ENCODE data around the gene PLPPR4. TPM values are rescaled to one million over a fixed set of nuclear protein-coding genes. Genes with fewer than 3 reads are reported as not detected.

PLPPR4 gene
- polyA plus RNA-seq, 1 of the 3 experiments (the other 2 are of a cell fraction), result 0.61 TPM

DNA sequence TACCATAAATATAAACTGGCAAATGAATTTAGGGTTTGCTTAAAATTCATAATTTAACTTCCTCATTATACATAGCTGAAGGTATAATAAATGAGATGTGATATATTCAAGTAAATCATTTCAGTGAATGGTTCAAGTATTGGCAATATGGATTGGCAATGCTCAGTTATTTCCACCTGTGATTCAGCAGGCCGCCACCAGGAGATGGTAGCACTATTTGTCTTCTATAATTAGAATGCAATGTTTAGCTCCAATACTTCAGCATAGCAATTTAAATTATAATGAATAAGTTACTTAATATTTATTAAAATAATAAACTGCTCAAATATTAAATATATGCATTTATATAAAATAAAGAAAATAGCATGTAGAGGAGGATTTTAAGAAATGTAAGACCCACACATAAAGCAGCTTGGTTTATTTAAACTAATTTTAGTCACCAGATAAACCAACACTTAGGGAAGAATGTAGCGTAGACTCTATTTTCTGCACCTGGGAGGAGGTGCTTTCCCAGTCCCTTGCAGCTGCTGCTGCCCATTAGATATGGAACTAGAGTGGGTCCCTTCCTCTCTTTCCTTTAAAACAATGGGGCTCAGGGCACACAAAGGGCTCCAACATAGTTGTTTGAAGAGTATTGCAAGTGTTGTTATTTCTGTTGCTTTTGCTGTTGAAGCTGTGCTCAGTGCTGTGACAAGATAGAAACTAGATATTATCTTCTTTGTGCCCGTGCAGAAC is 62.1 kb downstream of the PLPPR4 start (continued):
- TF ChIP-seq, protein P1, sequence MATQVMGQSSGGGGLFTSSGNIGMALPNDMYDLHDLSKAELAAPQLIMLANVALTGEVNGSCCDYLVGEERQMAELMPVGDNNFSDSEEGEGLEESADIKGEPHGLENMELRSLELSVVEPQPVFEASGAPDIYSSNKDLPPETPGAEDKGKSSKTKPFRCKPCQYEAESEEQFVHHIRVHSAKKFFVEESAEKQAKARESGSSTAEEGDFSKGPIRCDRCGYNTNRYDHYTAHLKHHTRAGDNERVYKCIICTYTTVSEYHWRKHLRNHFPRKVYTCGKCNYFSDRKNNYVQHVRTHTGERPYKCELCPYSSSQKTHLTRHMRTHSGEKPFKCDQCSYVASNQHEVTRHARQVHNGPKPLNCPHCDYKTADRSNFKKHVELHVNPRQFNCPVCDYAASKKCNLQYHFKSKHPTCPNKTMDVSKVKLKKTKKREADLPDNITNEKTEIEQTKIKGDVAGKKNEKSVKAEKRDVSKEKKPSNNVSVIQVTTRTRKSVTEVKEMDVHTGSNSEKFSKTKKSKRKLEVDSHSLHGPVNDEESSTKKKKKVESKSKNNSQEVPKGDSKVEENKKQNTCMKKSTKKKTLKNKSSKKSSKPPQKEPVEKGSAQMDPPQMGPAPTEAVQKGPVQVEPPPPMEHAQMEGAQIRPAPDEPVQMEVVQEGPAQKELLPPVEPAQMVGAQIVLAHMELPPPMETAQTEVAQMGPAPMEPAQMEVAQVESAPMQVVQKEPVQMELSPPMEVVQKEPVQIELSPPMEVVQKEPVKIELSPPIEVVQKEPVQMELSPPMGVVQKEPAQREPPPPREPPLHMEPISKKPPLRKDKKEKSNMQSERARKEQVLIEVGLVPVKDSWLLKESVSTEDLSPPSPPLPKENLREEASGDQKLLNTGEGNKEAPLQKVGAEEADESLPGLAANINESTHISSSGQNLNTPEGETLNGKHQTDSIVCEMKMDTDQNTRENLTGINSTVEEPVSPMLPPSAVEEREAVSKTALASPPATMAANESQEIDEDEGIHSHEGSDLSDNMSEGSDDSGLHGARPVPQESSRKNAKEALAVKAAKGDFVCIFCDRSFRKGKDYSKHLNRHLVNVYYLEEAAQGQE (IDR thresholded peaks at IDR 0.05; ENCODE audit: low read depth, low read length), result no peak

DNA sequence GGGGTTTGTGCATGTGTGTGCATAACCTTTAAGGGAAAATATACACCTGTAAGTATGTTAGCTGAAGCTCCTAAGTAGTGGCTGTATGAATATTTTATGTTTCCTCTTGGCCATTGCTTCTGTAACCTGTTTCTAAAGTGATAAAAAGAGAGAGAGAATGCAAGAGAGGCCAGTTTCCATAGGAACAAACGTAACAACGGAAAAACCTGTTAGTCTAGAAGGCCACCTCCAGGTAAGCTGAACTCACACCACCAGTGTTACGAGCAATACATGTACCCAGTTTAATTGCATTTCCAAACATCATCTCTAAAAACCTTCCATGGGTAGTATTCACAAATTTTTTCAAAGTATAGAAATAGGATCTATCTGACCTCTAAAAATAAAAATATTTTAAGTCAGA is 63.1 kb downstream of the PLPPR4 start:
- Histone ChIP-seq H3K27me3 (ENCODE audit: insufficient read depth) (no peaks in the 10 kb centered on the region), H3F3A (replicated peaks; ENCODE audit: insufficient read depth) (no peaks in the 10 kb centered on the region), H3K9ac (no peak overlapping the region), H4K20me1 (ENCODE audit: insufficient read depth) (no peaks in the 10 kb centered on the region), H3K27ac (ENCODE audit: low read depth in 2 of 2, low read length in 1 of 2) (no peak overlapping the region), H3K79me2 (ENCODE audit: insufficient read depth) (no peaks in the 10 kb centered on the region), H3K4me3 (ENCODE audit: low read depth in 2 of 2, low read length in 1 of 2) (no peak overlapping the region), H3K9me3 (no peaks in the 10 kb centered on the region), H2AFZ (ENCODE audit: low read depth) (no peak overlapping the region), H3K4me1 (ENCODE audit: control insufficient read depth in 1 of 2, insufficient read depth in 2 of 2, low read depth in 1 of 2, low read length in 1 of 2) (no peaks in the 10 kb centered on the region; a peak in 1 of 4 replicates), H3K36me3 (replicated peaks in 1 of 2; ENCODE audit: control insufficient read depth in 1 of 2, insufficient read depth in 2 of 2, low read length in 1 of 2) (no peaks in the 10 kb centered on the region), H3K9me2 (no peaks in the 10 kb centered on the region), H3K4me2 (no peak overlapping the region)
- POLR2A ChIA-PET, result no interaction called here
- TF ChIP-seq, protein P2, sequence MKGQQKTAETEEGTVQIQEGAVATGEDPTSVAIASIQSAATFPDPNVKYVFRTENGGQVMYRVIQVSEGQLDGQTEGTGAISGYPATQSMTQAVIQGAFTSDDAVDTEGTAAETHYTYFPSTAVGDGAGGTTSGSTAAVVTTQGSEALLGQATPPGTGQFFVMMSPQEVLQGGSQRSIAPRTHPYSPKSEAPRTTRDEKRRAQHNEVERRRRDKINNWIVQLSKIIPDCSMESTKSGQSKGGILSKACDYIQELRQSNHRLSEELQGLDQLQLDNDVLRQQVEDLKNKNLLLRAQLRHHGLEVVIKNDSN (IDR thresholded peaks at IDR 0.05; ENCODE audit: borderline replicate concordance, low read depth), result no peak
- TF ChIP-seq TAF1 (IDR thresholded peaks at IDR 0.05; ENCODE audit: borderline replicate concordance, low read depth, low read length) (no peak), EZH2phosphoT487 (IDR thresholded peaks at IDR 0.05; ENCODE audit: borderline replicate concordance, low read depth) (no peak), GABPA (IDR thresholded peaks at IDR 0.05; ENCODE audit: low read depth) (no peak), RFX5 (IDR thresholded peaks at IDR 0.05; ENCODE audit: low read length) (no peak), YY1 (IDR thresholded peaks at IDR 0.05; ENCODE audit: low read depth) (no peak), NFIC (IDR thresholded peaks at IDR 0.05; ENCODE audit: borderline replicate concordance) (no peak), RCOR1 (IDR thresholded peaks at IDR 0.05; ENCODE audit: low read length) (no peak), FOXJ3 (CRISPR knock-in tag; IDR thresholded peaks at IDR 0.05) (no peak), RXRA (IDR thresholded peaks at IDR 0.05; ENCODE audit: borderline replicate concordance, low read depth) (no peak), SIN3A (IDR thresholded peaks at IDR 0.05; ENCODE audit: borderline replicate concordance, low read depth, low read length) (no peak)
- TF ChIP-seq, protein P3, sequence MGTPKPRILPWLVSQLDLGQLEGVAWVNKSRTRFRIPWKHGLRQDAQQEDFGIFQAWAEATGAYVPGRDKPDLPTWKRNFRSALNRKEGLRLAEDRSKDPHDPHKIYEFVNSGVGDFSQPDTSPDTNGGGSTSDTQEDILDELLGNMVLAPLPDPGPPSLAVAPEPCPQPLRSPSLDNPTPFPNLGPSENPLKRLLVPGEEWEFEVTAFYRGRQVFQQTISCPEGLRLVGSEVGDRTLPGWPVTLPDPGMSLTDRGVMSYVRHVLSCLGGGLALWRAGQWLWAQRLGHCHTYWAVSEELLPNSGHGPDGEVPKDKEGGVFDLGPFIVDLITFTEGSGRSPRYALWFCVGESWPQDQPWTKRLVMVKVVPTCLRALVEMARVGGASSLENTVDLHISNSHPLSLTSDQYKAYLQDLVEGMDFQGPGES (IDR thresholded peaks at IDR 0.05; ENCODE audit: low read depth, low read length), result no peak
- 66% methylated on average over 3 of the region's 3 CpGs for WGBS (ENCODE audit: low lambda C conversion rate)
- CTCF ChIA-PET, result interaction anchor here (1.0 to 2.1 kb wide), 4 partner anchors 15 to 146 kb away, joined by 3 to 6 read pairs (median 4); no protein-coding TSS in a partner anchor
- no peak for DNase-seq
